A673 (cell line): ENCODE results near the gene TNFAIP8L3. TPM values are rescaled to one million over a fixed set of nuclear protein-coding genes. Genes with fewer than 3 reads are reported as not detected.

Experiments used
- BruUV-seq: library from RNA; stranded (reverse); fragments of 400-500 nt; replicated peaks from 2 replicates; lab custom pipeline; 2021; lab: Mats Ljungman, UMichigan
- CTCF ChIA-PET: fragments of 300-600 bp; sonication (Branson Sonifier 250); formaldehyde crosslinking; loops from one replicate; lab custom pipeline; 2022; ENCODE audit warnings: antibody characterized with exemption; lab: Charles Lee
- POLR2A ChIA-PET: fragments of 300-600 bp; sonication (Branson Sonifier 250); formaldehyde crosslinking; loops from one replicate; lab custom pipeline; 2022; ENCODE audit warnings: antibody characterized with exemption; ENCODE audit not compliant: low non-redundant PET; lab: Charles Lee
- DNase-seq: peaks from one replicate; pipeline ENCODE4 v3.0.0-alpha.2; 2015; ENCODE audit warnings: low spot score
- H3K27ac ChIP-seq: fragments of 200-600 bp; sonication (generic); 2 replicates; pipeline ENCODE4 v1.5.1; 2016; ENCODE audit warnings: mixed run types, low read depth, mild to moderate bottlenecking, mixed read lengths, antibody characterized with exemption, low read length; ENCODE audit not compliant: poor library complexity, severe bottlenecking
- H3K27me3 ChIP-seq: fragments of 200-600 bp; sonication (generic); replicated peaks from 2 replicates; pipeline ENCODE4 v1.6.1; 2017; ENCODE audit warnings: mixed run types, low read depth, mild to moderate bottlenecking, mixed read lengths, antibody characterized with exemption, low read length; ENCODE audit not compliant: insufficient read depth, poor library complexity
- H3K36me3 ChIP-seq: fragments of 200-600 bp; sonication (generic); 2 replicates; pipeline ENCODE4 v1.6.1; 2016; ENCODE audit warnings: mixed run types, mild to moderate bottlenecking, mixed read lengths, antibody characterized with exemption, low read length; ENCODE audit not compliant: insufficient read depth, poor library complexity, severe bottlenecking
- H3K4me1 ChIP-seq: fragments of 200-600 bp; sonication (generic); 2 replicates; pipeline ENCODE4 v1.6.1; 2017; ENCODE audit warnings: mixed run types, mild to moderate bottlenecking, mixed read lengths, antibody characterized with exemption, low read length; ENCODE audit not compliant: insufficient read depth, poor library complexity, severe bottlenecking
- H3K4me3 ChIP-seq: fragments of 200-600 bp; sonication (generic); 2 replicates; pipeline ENCODE4 v1.5.1; 2016; ENCODE audit warnings: low read depth, mixed run types, mild to moderate bottlenecking, mixed read lengths, low read length; ENCODE audit not compliant: poor library complexity, severe bottlenecking
- H3K9me3 ChIP-seq: fragments of 200-600 bp; sonication (generic); 2 replicates; pipeline ENCODE4 v1.6.1; 2016; ENCODE audit warnings: mixed run types, low read depth, mild to moderate bottlenecking, mixed read lengths, antibody characterized with exemption, low read length; ENCODE audit not compliant: poor library complexity, severe bottlenecking
- EZH2 ChIP-seq: fragments of 200-600 bp; sonication (generic); IDR thresholded peaks from 2 replicates; pipeline ENCODE4 v1.6.1; 2017; ENCODE audit warnings: borderline replicate concordance, low read depth, mild to moderate bottlenecking, mixed read lengths, antibody characterized with exemption, low read length; ENCODE audit not compliant: poor library complexity, severe bottlenecking
- intact Hi-C: fragments of 100-400 bp; cut with micrococcal nuclease; formaldehyde crosslinking; loops from one replicate; pipeline ENCODE4 v1.10.0; 2022; ENCODE audit not compliant: unreplicated experiment
- total RNA-seq: library from RNA; stranded (reverse); gene quantifications from 2 replicates; pipeline ENCODE4 v1.2.3, GENCODE V29; 2021
- TF ChIP-seq, protein P1 (sequence below): fragments of 300-800, 200-600 bp; sonication (generic); conservative IDR thresholded peaks from 2 replicates; pipeline ENCODE4 v1.5.1; 2017; ENCODE audit warnings: low read depth, mild to moderate bottlenecking, antibody characterized with exemption, low read length, moderate library complexity, mixed read lengths

TNFAIP8L3 gene
- total RNA-seq, 1 experiment from 2014 or later: 0.15 TPM

GRCh38 chr15:51083641-51084166 is 11.0 kb downstream of the TNFAIP8L3 start:
- ChIA-PET CTCF (no interaction called here), POLR2A (no interaction called here)
- intact Hi-C loops: no loop called here
- BruUV-seq: no TSS peak
- Histone ChIP-seq H3K9me3 (no peaks in the 10 kb centered on the region), H3K4me3 (no peak overlapping the region), H3K4me1 (no peaks in the 10 kb centered on the region), H3K36me3 (no peaks in the 10 kb centered on the region), H3K27me3 (peaks cover 9% of the 10 kb centered on the region), H3K27ac (no peak overlapping the region)
- DNase-seq: no peak
- TF ChIP-seq, protein P1, sequence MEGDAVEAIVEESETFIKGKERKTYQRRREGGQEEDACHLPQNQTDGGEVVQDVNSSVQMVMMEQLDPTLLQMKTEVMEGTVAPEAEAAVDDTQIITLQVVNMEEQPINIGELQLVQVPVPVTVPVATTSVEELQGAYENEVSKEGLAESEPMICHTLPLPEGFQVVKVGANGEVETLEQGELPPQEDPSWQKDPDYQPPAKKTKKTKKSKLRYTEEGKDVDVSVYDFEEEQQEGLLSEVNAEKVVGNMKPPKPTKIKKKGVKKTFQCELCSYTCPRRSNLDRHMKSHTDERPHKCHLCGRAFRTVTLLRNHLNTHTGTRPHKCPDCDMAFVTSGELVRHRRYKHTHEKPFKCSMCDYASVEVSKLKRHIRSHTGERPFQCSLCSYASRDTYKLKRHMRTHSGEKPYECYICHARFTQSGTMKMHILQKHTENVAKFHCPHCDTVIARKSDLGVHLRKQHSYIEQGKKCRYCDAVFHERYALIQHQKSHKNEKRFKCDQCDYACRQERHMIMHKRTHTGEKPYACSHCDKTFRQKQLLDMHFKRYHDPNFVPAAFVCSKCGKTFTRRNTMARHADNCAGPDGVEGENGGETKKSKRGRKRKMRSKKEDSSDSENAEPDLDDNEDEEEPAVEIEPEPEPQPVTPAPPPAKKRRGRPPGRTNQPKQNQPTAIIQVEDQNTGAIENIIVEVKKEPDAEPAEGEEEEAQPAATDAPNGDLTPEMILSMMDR: no peak
- TF ChIP-seq EZH2: no peak

DNA sequence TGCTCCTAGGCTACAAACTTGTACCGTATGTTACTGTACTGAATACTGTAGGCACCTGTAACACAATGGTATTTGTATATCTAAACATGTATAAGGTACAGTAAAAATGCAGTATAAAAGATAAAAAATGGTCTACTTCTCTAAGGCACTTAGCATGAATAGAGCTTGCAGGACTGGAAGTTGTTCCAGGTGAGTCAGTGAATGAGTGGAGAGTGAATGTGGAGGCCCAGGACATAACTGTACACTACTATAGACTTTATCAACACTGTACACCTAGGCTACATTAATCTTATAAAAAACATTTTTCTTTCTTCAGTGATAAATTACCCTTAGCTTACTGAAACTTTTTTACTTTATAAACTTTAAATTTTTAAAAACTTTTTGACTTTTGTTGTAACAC is 12.5 kb downstream of the TNFAIP8L3 start:
- Histone ChIP-seq H3K27ac (no peak overlapping the region), H3K27me3 (no peaks in the 10 kb centered on the region), H3K36me3 (no peaks in the 10 kb centered on the region), H3K4me1 (no peaks in the 10 kb centered on the region), H3K4me3 (no peak overlapping the region), H3K9me3 (no peaks in the 10 kb centered on the region)
- CTCF ChIA-PET: no interaction called here
- intact Hi-C loops: no loop called here
- no TSS peak for BruUV-seq
- TF ChIP-seq EZH2: no peak
- TF ChIP-seq, protein P1: no peak
- DNase-seq: no peak
- POLR2A ChIA-PET: no interaction called here

GRCh38 chr15:51080286-51080685 is 14.4 kb downstream of the TNFAIP8L3 start:
- Histone ChIP-seq H3K27ac (no peak overlapping the region), H3K36me3 (no peaks in the 10 kb centered on the region), H3K4me1 (no peaks in the 10 kb centered on the region), H3K27me3 (no peaks in the 10 kb centered on the region), H3K4me3 (no peak overlapping the region), H3K9me3 (no peaks in the 10 kb centered on the region)
- ChIA-PET POLR2A (no interaction called here), CTCF (no interaction called here)
- TF ChIP-seq, protein P1: no peak
- TF ChIP-seq EZH2: no peak
- DNase-seq: no peak
- intact Hi-C loops: no loop called here
- BruUV-seq: no TSS peak
